ENCODE results near the gene PDLIM4.

PDLIM4 gene

GRCh38 chr5:132269635-132270334 is 12.3 kb downstream of the PDLIM4 start:
- no peak for DNase-seq (ENCODE audit: extremely low read depth, low read depth)
- no peak for TF ChIP-seq CTCF (IDR thresholded peaks at IDR 0.05; ENCODE audit: low read depth, low read length, missing control alignments)
- no peak overlapping the region for H3K4me3 ChIP-seq (replicated peaks; ENCODE audit: low read depth, low read length)

GRCh38 chr5:132270335-132270665 is 12.8 kb downstream of the PDLIM4 start:
- no peak for TF ChIP-seq CTCF (IDR thresholded peaks at IDR 0.05; ENCODE audit: low read depth, low read length, missing control alignments)
- no peak overlapping the region for H3K4me3 ChIP-seq (replicated peaks; ENCODE audit: low read depth, low read length)
- DNase-seq (ENCODE audit: extremely low read depth, low read depth) = no peak

- no peak for TF ChIP-seq CTCF (IDR thresholded peaks at IDR 0.05; ENCODE audit: low read depth, low read length, missing control alignments)
- DNase-seq (ENCODE audit: extremely low read depth, low read depth) = no peak
- H3K4me3 ChIP-seq (replicated peaks; ENCODE audit: low read depth, low read length) = no peak overlapping the region
These were observed 13.2 kb downstream of the PDLIM4 start for GRCh38 chr5:132270706-132271105.

GRCh38 chr5:132271251-132272246 is 14.1 kb downstream of the PDLIM4 start:
- H3K4me3 ChIP-seq (replicated peaks; ENCODE audit: low read depth, low read length) = no peak overlapping the region
- no peak for TF ChIP-seq CTCF (IDR thresholded peaks at IDR 0.05; ENCODE audit: low read depth, low read length, missing control alignments)
- no peak for DNase-seq (ENCODE audit: extremely low read depth, low read depth)

- no peak overlapping the region for H3K4me3 ChIP-seq (replicated peaks; ENCODE audit: low read depth, low read length)
- no peak for DNase-seq (ENCODE audit: extremely low read depth, low read depth)
- peak; percentile 86 for TF ChIP-seq CTCF (IDR thresholded peaks at IDR 0.05; ENCODE audit: low read depth, low read length, missing control alignments)
These were observed 15.1 kb downstream of the PDLIM4 start for GRCh38 chr5:132272311-132273210.

GRCh38 chr5:132273631-132274030 is 16.1 kb downstream of the PDLIM4 start:
- TF ChIP-seq CTCF (IDR thresholded peaks at IDR 0.05; ENCODE audit: low read depth, low read length, missing control alignments) = no peak
- no peak for DNase-seq (ENCODE audit: extremely low read depth, low read depth)
- H3K4me3 ChIP-seq (replicated peaks; ENCODE audit: low read depth, low read length) = no peak overlapping the region

All from HFF-Myc (cell line).